ENCODE data around the gene MICAL3. TPM values are rescaled to one million over a fixed set of nuclear protein-coding genes. Genes with fewer than 3 reads are reported as not detected.

MICAL3 gene
- total and polyA plus RNA-seq, 3 donors from 2014 or later: 103 to 106 (median 104) TPM

GRCh38 chr22:18059991-18060390 lies 35.6 kb upstream of the MICAL3 start:
- no peak overlapping the region for H3K4me3 ChIP-seq
- intact Hi-C loops (cut with DNase I; ENCODE audit: low total_unique reads): no loop called here
- DNase-seq: no peak
- 86 to 93% methylated on average over 5 of the region's 5 CpGs for WGBS, 2 donors
- TF ChIP-seq, protein P1, sequence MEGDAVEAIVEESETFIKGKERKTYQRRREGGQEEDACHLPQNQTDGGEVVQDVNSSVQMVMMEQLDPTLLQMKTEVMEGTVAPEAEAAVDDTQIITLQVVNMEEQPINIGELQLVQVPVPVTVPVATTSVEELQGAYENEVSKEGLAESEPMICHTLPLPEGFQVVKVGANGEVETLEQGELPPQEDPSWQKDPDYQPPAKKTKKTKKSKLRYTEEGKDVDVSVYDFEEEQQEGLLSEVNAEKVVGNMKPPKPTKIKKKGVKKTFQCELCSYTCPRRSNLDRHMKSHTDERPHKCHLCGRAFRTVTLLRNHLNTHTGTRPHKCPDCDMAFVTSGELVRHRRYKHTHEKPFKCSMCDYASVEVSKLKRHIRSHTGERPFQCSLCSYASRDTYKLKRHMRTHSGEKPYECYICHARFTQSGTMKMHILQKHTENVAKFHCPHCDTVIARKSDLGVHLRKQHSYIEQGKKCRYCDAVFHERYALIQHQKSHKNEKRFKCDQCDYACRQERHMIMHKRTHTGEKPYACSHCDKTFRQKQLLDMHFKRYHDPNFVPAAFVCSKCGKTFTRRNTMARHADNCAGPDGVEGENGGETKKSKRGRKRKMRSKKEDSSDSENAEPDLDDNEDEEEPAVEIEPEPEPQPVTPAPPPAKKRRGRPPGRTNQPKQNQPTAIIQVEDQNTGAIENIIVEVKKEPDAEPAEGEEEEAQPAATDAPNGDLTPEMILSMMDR (IDR thresholded peaks at IDR 0.05): no peak
- TF ChIP-seq POLR2A (IDR thresholded peaks at IDR 0.05): no peak
- no peaks in the 10 kb centered on the region for H3K36me3 ChIP-seq (ENCODE audit: low read depth, missing control alignments)
- H3K27ac ChIP-seq: no peak overlapping the region
- no peaks in the 10 kb centered on the region for H3K27me3 ChIP-seq
- no peaks in the 10 kb centered on the region for H3K9me3 ChIP-seq
- H3K4me1 ChIP-seq: peaks cover 25% of the 10 kb centered on the region

- H3K4me3 ChIP-seq: no peak overlapping the region
- 89 to 93% methylated on average over 3 of the region's 3 CpGs for WGBS, 2 donors
- no peaks in the 10 kb centered on the region for H3K9me3 ChIP-seq
- no peaks in the 10 kb centered on the region for H3K27me3 ChIP-seq
- DNase-seq: no peak
- H3K27ac ChIP-seq: no peak overlapping the region
- TF ChIP-seq POLR2A (IDR thresholded peaks at IDR 0.05): no peak
- TF ChIP-seq, protein P1 (IDR thresholded peaks at IDR 0.05): no peak
- H3K4me1 ChIP-seq: peaks cover 25% of the 10 kb centered on the region
- no peaks in the 10 kb centered on the region for H3K36me3 ChIP-seq (ENCODE audit: low read depth, missing control alignments)
- intact Hi-C loops (cut with DNase I; ENCODE audit: low total_unique reads): no loop called here
Observed at GRCh38 chr22:18059473-18059872, 35.1 kb upstream of the MICAL3 start.

DNA sequence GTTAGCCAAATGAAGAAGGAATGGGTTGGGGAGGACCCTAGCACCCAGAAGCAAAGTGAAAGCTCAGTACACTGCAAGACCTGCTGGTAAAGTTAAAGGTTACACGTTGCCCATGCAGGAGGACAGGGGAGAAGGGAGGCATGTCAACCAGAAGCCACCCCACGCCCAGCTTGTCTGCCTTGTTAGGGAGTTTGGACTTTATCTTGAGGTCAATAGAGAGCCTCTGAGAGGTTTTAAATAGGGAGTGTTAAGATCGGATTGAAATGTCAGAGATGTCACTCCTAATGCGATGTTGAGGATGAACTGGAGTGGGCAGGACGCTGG lies 34.7 kb upstream of the MICAL3 start:
- Histone ChIP-seq H3K4me3 (no peak overlapping the region), H3K36me3 (ENCODE audit: low read depth, missing control alignments) (no peaks in the 10 kb centered on the region), H3K4me1 (peaks cover 25% of the 10 kb centered on the region), H3K9me3 (no peaks in the 10 kb centered on the region), H3K27me3 (no peaks in the 10 kb centered on the region), H3K27ac (no peak overlapping the region)
- DNase-seq: no peak
- TF ChIP-seq POLR2A (IDR thresholded peaks at IDR 0.05): no peak
- TF ChIP-seq, protein P1 (IDR thresholded peaks at IDR 0.05): no peak
- intact Hi-C loops (cut with DNase I; ENCODE audit: low total_unique reads): no loop called here
- 79 to 83% methylated on average over 5 of the region's 5 CpGs for WGBS, 2 donors

- Histone ChIP-seq H3K27me3 (no peaks in the 10 kb centered on the region), H3K4me1 (peaks cover 25% of the 10 kb centered on the region), H3K4me3 (no peak overlapping the region), H3K9me3 (no peaks in the 10 kb centered on the region), H3K36me3 (ENCODE audit: low read depth, missing control alignments) (no peaks in the 10 kb centered on the region), H3K27ac (no peak overlapping the region)
- DNase-seq: no peak
- no peak for TF ChIP-seq POLR2A (IDR thresholded peaks at IDR 0.05)
- TF ChIP-seq, protein P1 (IDR thresholded peaks at IDR 0.05): no peak
- 96 to 99% methylated on average over 7 of the region's 7 CpGs for WGBS, 2 donors
- intact Hi-C loops (cut with DNase I; ENCODE audit: low total_unique reads): no loop called here
Observed at GRCh38 chr22:18058371-18059093, 34.2 kb upstream of the MICAL3 start.

Data from testis (tissue), 3 donors.